HepG2 (cell line): ENCODE data around the gene MYOM1. TPM values are rescaled to one million over a fixed set of nuclear protein-coding genes. Genes with fewer than 3 reads are reported as not detected.
A peak's percentile ranks its signal among the peaks of the same experiment; 100 is the strongest.
"Not testable (repeated sequence)": the region's sequence is repeated elsewhere in the genome, so short reads cannot be mapped to it uniquely, and the experiment has no call there.

Source experiments
- ATAC-seq: fragments of 200-7000 bp; cut with Tn5 transposase; 3 replicates; pipeline ENCODE4 v1.9.1; 2020; ENCODE audit warnings: mild to moderate bottlenecking, moderate library complexity
- BruUV-seq: library from RNA; stranded (reverse); fragments of 400-500 nt; replicated peaks from 2 replicates; lab custom pipeline; 2021; lab: Mats Ljungman, UMichigan
- CTCF ChIA-PET: fragments of 300-600 bp; formaldehyde crosslinking; extraction: SDS; loops from one replicate; lab custom pipeline; 2021; ENCODE audit warnings: low total read pairs, inconsistent platforms, low intra/inter-chr PET ratio; lab: Yijun Ruan, JAX
- POLR2A ChIA-PET: fragments of 350-600 bp; sonication (Branson Sonifier 250); formaldehyde crosslinking; loops from one replicate; lab custom pipeline; 2020; ENCODE audit warnings: antibody characterized with exemption, inconsistent platforms; lab: Yijun Ruan, JAX
- DNase-seq: peaks from one replicate; pipeline ENCODE4 v3.0.0-alpha.2; 2015; ENCODE audit warnings: low spot score
- FAIRE-seq: peaks from 3 replicates; lab custom pipeline; 2011; peaks lifted over from hg19 to GRCh38; lab: Jason Lieb, UNC
- H2AFZ ChIP-seq: one replicate; pipeline ENCODE4 v1.6.1; 2011; ENCODE audit warnings: low read length, inconsistent platforms
- H3K27ac ChIP-seq: fragments of 300-600 bp; 3 replicates; pipeline ENCODE4 v1.8.0; 2011; ENCODE audit warnings: mixed run types, mild to moderate bottlenecking, mixed read lengths, low read length, inconsistent platforms; ENCODE audit not compliant: insufficient read depth; ENCODE audit errors: extremely low read length
- H3K27me3 ChIP-seq, 2 experiments: fragments of 200-600 bp in 1 of 2; 2 replicates in 1 of 2; 3 replicates in 1 of 2; pipeline versions ENCODE4 v1.6.0 to v1.8.0; 2011; ENCODE audit warnings: low read length in 2 of 2, mild to moderate bottlenecking in 2 of 2, moderate library complexity in 2 of 2, inconsistent platforms in 1 of 2; ENCODE audit not compliant: insufficient read depth in 2 of 2, control insufficient read depth in 1 of 2
- H3K36me3 ChIP-seq, 2 experiments: fragments of 200-600 bp in 1 of 2; replicated peaks in 1 of 2; 2 replicates in 1 of 2; 3 replicates in 1 of 2; pipeline versions ENCODE4 v1.5.1 to v1.8.0; 2011; ENCODE audit warnings: low read length in 2 of 2, inconsistent platforms in 1 of 2; ENCODE audit not compliant: insufficient read depth in 2 of 2, control insufficient read depth in 1 of 2
- H3K4me1 ChIP-seq: 2 replicates; pipeline ENCODE4 v1.5.1; 2012; ENCODE audit warnings: low read length, inconsistent platforms; ENCODE audit not compliant: insufficient read depth
- H3K4me2 ChIP-seq: 2 replicates; pipeline ENCODE4 v1.6.0; 2011; ENCODE audit warnings: low read depth, low read length, inconsistent platforms
- H3K4me3 ChIP-seq, 3 experiments: fragments of 200-600 bp in 1 of 3; sonication (generic), shearing (Covaris generic) in 1 of 3; replicated peaks in 1 of 3; 2 replicates each; pipeline ENCODE4 v1.5.1; 2011 to 2016; ENCODE audit warnings: low read length in 3 of 3, inconsistent platforms in 2 of 3, low read depth in 2 of 3, mild to moderate bottlenecking in 2 of 3, control low read depth in 1 of 3, mixed read lengths in 1 of 3; ENCODE audit not compliant: insufficient read depth in 1 of 3
- H3K79me2 ChIP-seq: one replicate; pipeline ENCODE4 v1.6.1; 2011; ENCODE audit warnings: low read length, inconsistent platforms; ENCODE audit not compliant: insufficient read depth
- H3K9ac ChIP-seq: 2 replicates; pipeline ENCODE4 v1.6.0; 2011; ENCODE audit warnings: mild to moderate bottlenecking, low read depth, low read length, inconsistent platforms; ENCODE audit not compliant: insufficient read depth
- H3K9me3 ChIP-seq: 2 replicates; pipeline ENCODE4 v1.5.1; 2012; ENCODE audit warnings: mild to moderate bottlenecking, low read length
- H4K20me1 ChIP-seq: 2 replicates; pipeline ENCODE4 v1.6.0; 2011; ENCODE audit warnings: inconsistent platforms, mild to moderate bottlenecking, low read length, moderate library complexity; ENCODE audit not compliant: insufficient read depth
- ARID5B ChIP-seq: IDR thresholded peaks from 2 replicates; pipeline ENCODE4 v1.4.0; 2020; ENCODE audit warnings: mild to moderate bottlenecking, missing genetic modification reagents
- BCL6 ChIP-seq: IDR thresholded peaks from 2 replicates; pipeline ENCODE4 v1.6.1; 2016; ENCODE audit warnings: missing genetic modification reagents, missing compliant biosample characterization
- CHCHD3 ChIP-seq: sonication (generic); formaldehyde crosslinking; IDR thresholded peaks from 2 replicates; pipeline ENCODE4 v1.8.0; 2022; ENCODE audit warnings: mild to moderate bottlenecking, missing genetic modification reagents, moderate library complexity
- E2F1 ChIP-seq: sonication (generic); formaldehyde crosslinking; IDR thresholded peaks from 2 replicates; pipeline ENCODE4 v1.5.0; 2020; ENCODE audit warnings: missing genetic modification reagents
- SOX13 ChIP-seq, 3 experiments: fragments of 450-650 bp in 1 of 3; sonication (generic) in 1 of 3; formaldehyde crosslinking in 1 of 3; IDR thresholded peaks in 2 of 3; conservative IDR thresholded peaks in 1 of 3; 2 replicates each; pipeline versions ENCODE4 v1.5.0 to v1.6.1; 2016 to 2020; ENCODE audit warnings: antibody characterized with exemption in 1 of 3, mild to moderate bottlenecking in 1 of 3, missing compliant biosample characterization in 1 of 3, missing genetic modification reagents in 1 of 3, moderate library complexity in 1 of 3
- ZBTB37 ChIP-seq: sonication (generic); formaldehyde crosslinking; IDR thresholded peaks from 2 replicates; pipeline ENCODE4 v1.4.0; 2020; ENCODE audit warnings: mild to moderate bottlenecking, missing genetic modification reagents
- ZNF549 ChIP-seq: sonication (generic); formaldehyde crosslinking; IDR thresholded peaks from 2 replicates; pipeline ENCODE4 v1.5.0; 2020; ENCODE audit warnings: missing genetic modification reagents
- ZNF652 ChIP-seq: IDR thresholded peaks from 2 replicates; pipeline ENCODE4 v1.6.1; 2016; ENCODE audit warnings: low read depth, borderline replicate concordance
- WGBS: methylation state at CpG from one replicate; pipeline ENCODE4 v1.1.6; 2017; ENCODE audit warnings: low lambda C conversion rate; 5-methylcytosine and 5-hydroxymethylcytosine counted together
- in situ Hi-C: cut with HindIII; loops from 2 replicates; pipeline ENCODE4 v1.10.0; 2017; ENCODE audit warnings: low pct_unique_long_range_greater_than_20kb; ENCODE audit not compliant: extremely low pct_ligation_motif_present
- intact Hi-C: fragments of 100-400 bp; cut with micrococcal nuclease; formaldehyde crosslinking; loops from one replicate; pipeline ENCODE4 v1.10.0; 2022; ENCODE audit not compliant: unreplicated experiment
- polyA plus RNA-seq, 8 experiments: library from polyadenylated mRNA; depleted of rRNA in 3 of 8; stranded (reverse) in 7 of 8; unstranded in 1 of 8; fragments of >200 nt; fragmentation: Illumina TruSeq in 4 of 8; extraction: Trizol in 4 of 8; gene quantifications; 2 replicates each; pipeline versions ENCODE4 v1.2.1 to v1.2.3, GENCODE V29; 2011 to 2016; ENCODE audit warnings: low read depth in 4 of 8, missing spikeins in 1 of 8, mixed read lengths in 1 of 8; ENCODE audit not compliant: insufficient read depth in 1 of 8
- total RNA-seq, 5 experiments: library from RNA; depleted of rRNA; stranded (reverse); fragments of >200 nt; fragmentation: Illumina TruSeq; extraction: Trizol; gene quantifications; 2 replicates each; pipeline ENCODE4 v1.2.3, GENCODE V29; 2016; ENCODE audit warnings: low read depth in 1 of 5

The MYOM1 gene
- total and polyA plus RNA-seq, 2 of the 13 experiments (the other 11 are each of a cell fraction or from before 2014, with no cell fraction given), result 0.46 to 0.98 TPM

GRCh38 chr18:3051718-3052410 is 167.9 kb downstream of the MYOM1 start (continued):
- TF ChIP-seq E2F1 (CRISPR knock-in tag) (no peak), ZNF549 (CRISPR knock-in tag) (no peak), ZBTB37 (CRISPR knock-in tag) (no peak), CHCHD3 (CRISPR knock-in tag) (no peak)

- in situ Hi-C loops, result loop anchor here (25.0 kb wide), 2 partner anchors 412 to 562 kb away; partner anchors contain the start of gene TGIF1
- not testable (repeated sequence) for H3K36me3 ChIP-seq; H3K9me3 ChIP-seq; FAIRE-seq; TF ChIP-seq SOX13 (IDR thresholded peaks at IDR 0.05)
- TF ChIP-seq BCL6 (CRISPR knock-in tag) (peak; percentile 63; the same call in 1 of the 2 replicates), SOX13 (CRISPR knock-in tag; conservative IDR thresholded peaks at IDR 0.05 in 1 of 2, IDR thresholded peaks at IDR 0.05 in 1 of 2) (peak in 1 of 2 experiments; percentile 40; a peak in 1 of 4 replicates), ARID5B (peak; percentile 19; the same call in 1 of the 2 replicates), ZNF652 (CRISPR knock-in tag) (0 out of 2 replicates have a peak, but pooled peaks have one; percentile 41)
- TF ChIP-seq, all 625 proteins: peak for 4; not testable (repeated sequence) for 621
- DNase-seq, H3K9ac ChIP-seq, CTCF ChIA-PET, ATAC-seq, H4K20me1 ChIP-seq, H3K4me2 ChIP-seq, H3K4me3 ChIP-seq, intact Hi-C loops, BruUV-seq, H3K27me3 ChIP-seq, H3K79me2 ChIP-seq, H2AFZ ChIP-seq: not testable (repeated sequence)
- Histone ChIP-seq H3K27ac (peak overlapping the region; percentile 91), H3K4me1 (peaks cover 89% of the 10 kb centered on the region)
- POLR2A ChIA-PET, result interaction anchor here (0.9 kb wide), 1 partner anchor 64 kb away, joined by 3 read pairs; no protein-coding TSS in a partner anchor
- WGBS, result 58% methylated on average over 6 of the region's 8 CpGs
Measured at GRCh38 chr18:3049897-3050454, 169.8 kb downstream of the MYOM1 start.
